T-helper 9 cell (primary cell): ENCODE results near the gene TRIM3.

Experiments used
- DNase-seq: peaks from one replicate; pipeline ENCODE4 v3.0.0-alpha.2; 2020

TRIM3 gene

DNA sequence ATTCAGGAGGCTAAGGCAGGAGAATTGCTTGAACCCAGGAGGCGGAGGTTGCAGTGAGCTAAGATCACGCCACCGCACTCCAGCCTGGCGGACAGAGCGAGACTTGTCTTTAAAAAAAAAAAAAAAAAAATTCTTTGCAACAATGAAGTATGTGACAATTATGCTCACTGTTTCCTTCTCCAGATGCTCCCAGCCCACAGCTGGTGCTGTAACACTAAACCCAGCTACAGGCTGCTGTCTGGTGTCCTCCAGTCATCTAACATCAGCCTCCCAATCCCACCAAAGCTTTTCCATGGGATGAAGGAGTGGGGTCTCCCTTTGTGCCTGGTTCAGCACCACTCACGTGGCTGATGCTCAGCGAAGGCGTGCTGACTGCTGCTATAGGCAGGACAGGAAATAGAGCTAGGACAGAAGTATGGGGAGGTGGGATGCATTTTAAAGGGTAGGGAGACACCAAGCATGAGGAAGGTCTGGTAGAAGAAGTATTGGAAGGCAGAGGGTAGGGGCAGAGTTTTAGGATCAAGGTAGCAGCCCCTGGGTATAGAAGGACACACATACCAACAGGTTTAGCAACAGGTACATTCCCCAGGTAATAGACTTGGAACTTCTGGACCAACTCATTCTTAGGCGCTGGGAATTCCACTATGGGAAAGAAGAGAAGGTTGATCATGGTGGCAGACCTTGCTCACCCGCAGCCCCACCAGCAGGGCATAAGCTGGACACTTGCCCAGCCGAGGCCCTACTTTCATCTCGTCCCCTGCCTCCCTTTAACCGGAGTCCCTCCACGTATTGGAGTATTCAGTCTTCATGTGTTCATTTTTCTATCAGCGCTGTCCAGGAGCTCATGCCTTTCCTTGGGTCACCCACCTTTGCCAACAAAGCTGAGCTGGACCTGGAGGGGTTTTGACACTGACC, 73.1 kb downstream of the TRIM3 start:
- no peak for DNase-seq
